ENCODE results near the gene CHD5. TPM values are rescaled to one million over a fixed set of nuclear protein-coding genes. Genes with fewer than 3 reads are reported as not detected.

CHD5 gene
- total RNA-seq, 1 donor, result under 0.01 TPM

DNA sequence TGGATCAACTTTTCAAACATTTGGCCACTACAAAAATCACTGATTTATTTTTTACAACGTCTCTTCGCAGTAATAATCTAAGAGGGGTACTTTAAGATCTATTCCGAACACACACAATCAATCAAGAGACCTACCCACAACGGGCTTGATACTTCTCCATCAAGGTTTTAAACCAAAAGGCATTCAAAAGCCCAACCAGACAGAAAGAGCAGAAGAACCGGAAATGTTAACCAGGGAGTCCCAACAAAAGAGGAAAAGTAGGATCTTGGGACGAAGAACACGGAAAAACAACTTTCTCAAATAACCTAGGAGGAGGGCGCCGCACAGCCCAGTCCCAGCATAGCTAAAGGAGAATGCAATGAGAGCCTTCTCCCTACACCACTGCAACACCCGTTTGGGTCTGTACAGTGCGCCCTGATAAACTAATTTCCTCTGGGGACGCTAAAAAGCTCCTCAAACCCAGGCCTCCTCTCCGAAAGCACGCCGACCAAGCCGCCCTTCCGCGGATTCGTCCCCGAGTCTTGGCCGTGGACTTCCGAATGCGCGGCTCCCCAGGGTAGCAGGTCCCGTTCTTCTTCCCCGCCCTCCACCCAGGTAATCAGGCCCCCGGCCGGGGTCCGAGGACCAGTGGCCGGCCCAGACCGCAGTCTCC is 18.7 kb upstream of the CHD5 start:
- Histone ChIP-seq H3K79me2 (ENCODE audit: insufficient read depth, low read length) (peaks cover 53% of the 10 kb centered on the region), H2AFZ (ENCODE audit: low read length) (peak overlapping the region; percentile 71), H3K4me2 (ENCODE audit: insufficient read depth, low read length) (peak overlapping the region; percentile 83), H3K36me3 (ENCODE audit: insufficient read depth, low read length) (peaks cover 36% of the 10 kb centered on the region), H3K27me3 (ENCODE audit: insufficient read depth, low read length) (no peaks in the 10 kb centered on the region), H3K4me1 (ENCODE audit: insufficient read depth, low read length) (peaks cover 18% of the 10 kb centered on the region), H3K27ac (ENCODE audit: low read depth, low read length) (peak overlapping the region; percentile 85), H4K20me1 (ENCODE audit: insufficient read depth, low read length) (peaks cover 26% of the 10 kb centered on the region), H3K9me3 (ENCODE audit: low read depth, low read length) (no peaks in the 10 kb centered on the region), H3K4me3 (ENCODE audit: insufficient read depth, low read length) (peak overlapping the region; percentile 88)
- peak; percentile 77 for DNase-seq (ENCODE audit: insufficient read length, low spot score, missing footprints)
- TF ChIP-seq, protein P1, sequence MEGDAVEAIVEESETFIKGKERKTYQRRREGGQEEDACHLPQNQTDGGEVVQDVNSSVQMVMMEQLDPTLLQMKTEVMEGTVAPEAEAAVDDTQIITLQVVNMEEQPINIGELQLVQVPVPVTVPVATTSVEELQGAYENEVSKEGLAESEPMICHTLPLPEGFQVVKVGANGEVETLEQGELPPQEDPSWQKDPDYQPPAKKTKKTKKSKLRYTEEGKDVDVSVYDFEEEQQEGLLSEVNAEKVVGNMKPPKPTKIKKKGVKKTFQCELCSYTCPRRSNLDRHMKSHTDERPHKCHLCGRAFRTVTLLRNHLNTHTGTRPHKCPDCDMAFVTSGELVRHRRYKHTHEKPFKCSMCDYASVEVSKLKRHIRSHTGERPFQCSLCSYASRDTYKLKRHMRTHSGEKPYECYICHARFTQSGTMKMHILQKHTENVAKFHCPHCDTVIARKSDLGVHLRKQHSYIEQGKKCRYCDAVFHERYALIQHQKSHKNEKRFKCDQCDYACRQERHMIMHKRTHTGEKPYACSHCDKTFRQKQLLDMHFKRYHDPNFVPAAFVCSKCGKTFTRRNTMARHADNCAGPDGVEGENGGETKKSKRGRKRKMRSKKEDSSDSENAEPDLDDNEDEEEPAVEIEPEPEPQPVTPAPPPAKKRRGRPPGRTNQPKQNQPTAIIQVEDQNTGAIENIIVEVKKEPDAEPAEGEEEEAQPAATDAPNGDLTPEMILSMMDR (IDR thresholded peaks at IDR 0.05; ENCODE audit: extremely low read depth, low read depth, low read length), result no peak

DNA sequence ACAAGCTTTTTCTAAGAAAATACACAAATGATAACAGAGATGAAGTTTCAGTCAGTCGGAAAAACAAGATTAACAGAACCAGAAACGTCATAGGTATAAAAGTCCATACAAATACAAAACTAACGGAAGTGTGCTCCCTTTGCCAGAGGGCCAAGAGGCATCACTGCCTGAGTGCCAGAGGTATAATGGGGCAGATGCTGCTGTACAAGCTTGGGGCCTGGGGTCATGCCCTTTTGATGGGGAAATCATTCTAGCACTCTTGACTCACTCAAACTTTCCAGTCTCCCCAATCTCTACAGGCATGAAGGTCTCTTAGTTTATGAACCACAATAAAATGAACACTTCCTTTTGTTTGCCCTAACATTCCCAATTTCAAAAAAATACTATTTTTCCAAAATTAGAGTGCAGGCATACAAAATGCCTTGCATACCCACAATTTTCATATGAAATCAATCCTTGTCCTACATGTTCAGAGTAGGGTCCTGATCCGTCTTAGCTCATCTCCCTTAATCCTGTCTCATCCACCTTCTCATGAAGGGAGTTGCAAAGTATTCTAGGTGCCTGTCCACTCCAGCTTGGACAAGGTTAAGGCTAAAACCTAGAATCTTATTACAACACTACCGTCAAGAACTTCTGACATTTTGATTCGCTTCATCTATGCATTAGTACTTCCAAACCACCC is 17.8 kb upstream of the CHD5 start:
- Histone ChIP-seq H3K4me1 (ENCODE audit: insufficient read depth, low read length) (peaks cover 18% of the 10 kb centered on the region), H3K4me3 (ENCODE audit: insufficient read depth, low read length) (peak overlapping the region; percentile 88), H3K79me2 (ENCODE audit: insufficient read depth, low read length) (peaks cover 57% of the 10 kb centered on the region), H3K27me3 (ENCODE audit: insufficient read depth, low read length) (no peaks in the 10 kb centered on the region), H2AFZ (ENCODE audit: low read length) (no peak overlapping the region), H4K20me1 (ENCODE audit: insufficient read depth, low read length) (peaks cover 29% of the 10 kb centered on the region), H3K27ac (ENCODE audit: low read depth, low read length) (peak overlapping the region; percentile 85), H3K9me3 (ENCODE audit: low read depth, low read length) (no peaks in the 10 kb centered on the region), H3K4me2 (ENCODE audit: insufficient read depth, low read length) (peak overlapping the region; percentile 83), H3K36me3 (ENCODE audit: insufficient read depth, low read length) (peaks cover 43% of the 10 kb centered on the region)
- DNase-seq (ENCODE audit: insufficient read length, low spot score, missing footprints), result peak; percentile 60
- TF ChIP-seq, protein P1 (IDR thresholded peaks at IDR 0.05; ENCODE audit: extremely low read depth, low read depth, low read length), result no peak

DNA sequence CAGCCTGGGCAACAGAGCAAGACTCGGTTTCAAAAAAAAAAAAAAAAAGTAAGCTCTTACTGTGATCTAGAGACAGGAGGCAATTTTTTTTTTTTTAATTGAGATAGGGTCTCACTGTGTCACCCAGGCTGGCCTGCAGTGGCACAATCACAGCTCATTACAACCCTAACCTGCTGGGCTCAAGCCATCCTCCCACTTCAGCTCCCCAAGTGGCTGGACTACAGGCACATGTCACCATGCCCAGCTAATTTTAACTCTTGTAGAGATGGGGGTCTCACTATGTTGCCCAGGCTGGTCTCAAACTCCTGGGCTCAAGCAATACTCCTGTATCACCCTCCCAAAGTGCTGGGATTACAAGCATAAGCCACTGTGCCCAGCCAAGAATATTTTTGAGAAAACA is 11.8 kb upstream of the CHD5 start:
- Histone ChIP-seq H3K4me3 (ENCODE audit: insufficient read depth, low read length) (no peak overlapping the region), H4K20me1 (ENCODE audit: insufficient read depth, low read length) (peaks cover 45% of the 10 kb centered on the region), H3K9me3 (ENCODE audit: low read depth, low read length) (no peaks in the 10 kb centered on the region), H3K27ac (ENCODE audit: low read depth, low read length) (no peak overlapping the region), H3K27me3 (ENCODE audit: insufficient read depth, low read length) (no peaks in the 10 kb centered on the region), H3K36me3 (ENCODE audit: insufficient read depth, low read length) (peaks cover 72% of the 10 kb centered on the region), H2AFZ (ENCODE audit: low read length) (no peak overlapping the region), H3K4me1 (ENCODE audit: insufficient read depth, low read length) (no peaks in the 10 kb centered on the region), H3K4me2 (ENCODE audit: insufficient read depth, low read length) (no peak overlapping the region), H3K79me2 (ENCODE audit: insufficient read depth, low read length) (peaks cover 66% of the 10 kb centered on the region)
- TF ChIP-seq, protein P1 (IDR thresholded peaks at IDR 0.05; ENCODE audit: extremely low read depth, low read depth, low read length), result no peak
- DNase-seq (ENCODE audit: insufficient read length, low spot score, missing footprints), result no peak

DNA sequence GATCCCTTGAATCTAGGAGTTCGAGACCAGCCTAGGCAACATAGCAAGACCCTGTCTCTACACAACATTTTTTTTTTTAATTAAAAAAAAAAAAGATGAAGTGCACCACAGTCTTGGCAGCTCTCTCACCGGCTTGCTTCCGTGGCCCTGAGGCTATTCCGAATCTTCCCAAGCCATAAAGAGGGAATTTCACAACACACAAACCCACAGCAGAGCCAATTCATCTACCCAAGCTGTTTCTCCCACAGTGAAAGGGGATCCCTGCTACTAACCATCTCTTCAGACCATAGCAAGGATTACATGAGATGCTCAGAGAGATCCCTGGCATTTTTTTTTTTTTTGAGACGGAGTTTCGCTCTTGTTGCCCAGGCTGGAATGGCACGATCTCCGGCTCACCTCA is 8.3 kb upstream of the CHD5 start:
- H3K4me2 ChIP-seq (ENCODE audit: insufficient read depth, low read length), result no peak overlapping the region
- DNase-seq (ENCODE audit: insufficient read length, low spot score, missing footprints), result peak; percentile 10
- no peak overlapping the region for H3K4me3 ChIP-seq (ENCODE audit: insufficient read depth, low read length)
- peaks cover 56% of the 10 kb centered on the region for H4K20me1 ChIP-seq (ENCODE audit: insufficient read depth, low read length)
- TF ChIP-seq, protein P1 (IDR thresholded peaks at IDR 0.05; ENCODE audit: extremely low read depth, low read depth, low read length), result no peak
- H3K9me3 ChIP-seq (ENCODE audit: low read depth, low read length), result no peaks in the 10 kb centered on the region
- H2AFZ ChIP-seq (ENCODE audit: low read length), result no peak overlapping the region
- H3K4me1 ChIP-seq (ENCODE audit: insufficient read depth, low read length), result no peaks in the 10 kb centered on the region
- peaks cover 54% of the 10 kb centered on the region for H3K36me3 ChIP-seq (ENCODE audit: insufficient read depth, low read length)
- no peak overlapping the region for H3K27ac ChIP-seq (ENCODE audit: low read depth, low read length)
- H3K79me2 ChIP-seq (ENCODE audit: insufficient read depth, low read length), result peaks cover 40% of the 10 kb centered on the region
- no peaks in the 10 kb centered on the region for H3K27me3 ChIP-seq (ENCODE audit: insufficient read depth, low read length)

Data from osteoblast (primary cell).